Adrenal gland (tissue), 12 donors: ENCODE results near the gene ADSS1. TPM values are rescaled to one million over a fixed set of nuclear protein-coding genes. Genes with fewer than 3 reads are reported as not detected.

ENCODE experiments used
- DNase-seq, 7 donors: peaks; one replicate each; pipeline ENCODE4 v3.0.0-alpha.2; 2019 to 2020
- H3K27ac ChIP-seq, 5 donors: fragments of 200-600 bp; sonication (generic) in 4 of 5; 1 replicate in 3 of 5; 2 replicates in 2 of 5; pipeline versions ENCODE4 v1.5.1 to v1.8.0; 2016 to 2020; ENCODE audit warnings: mild to moderate bottlenecking in 1 of 5
- H3K27me3 ChIP-seq: fragments of 200-600 bp; 2 replicates; pipeline ENCODE4 v1.8.0; 2021
- H3K36me3 ChIP-seq, 2 donors: fragments of 200-600 bp; replicated peaks in 1 of 2; 1 replicate in 1 of 2; 2 replicates in 1 of 2; pipeline versions ENCODE4 v1.5.1 to v1.8.0; 2018 to 2022
- H3K4me1 ChIP-seq, 2 donors: fragments of 200-600 bp; replicated peaks in 1 of 2; 1 replicate in 1 of 2; 2 replicates in 1 of 2; pipeline versions ENCODE4 v1.5.1 to v1.8.0; 2018 to 2021
- H3K4me3 ChIP-seq, 4 donors: fragments of 200-600 bp; sonication (generic) in 3 of 4; one replicate each; pipeline ENCODE4 v1.5.1; 2016 to 2018
- H3K9me3 ChIP-seq, 3 donors: fragments of 200-600 bp; sonication (generic) in 1 of 3; replicated peaks in 1 of 3; 1 replicate in 2 of 3; 2 replicates in 1 of 3; pipeline versions ENCODE4 v1.5.1 to v1.8.0; 2016 to 2021
- CTCF ChIP-seq, 6 experiments: fragments of 450-650 bp in 4 of 6; fragments of 200-600 bp in 2 of 6; sonication (generic) in 1 of 6; IDR thresholded peaks; 1 replicate in 5 of 6; 2 replicates in 1 of 6; pipeline versions ENCODE4 v1.5.1 to v1.8.0; 2016 to 2021; ENCODE audit warnings: antibody characterized with exemption in 6 of 6, mild to moderate bottlenecking in 2 of 6, moderate library complexity in 1 of 6
- POLR2A ChIP-seq, 2 donors: fragments of 450-650 bp; IDR thresholded peaks; one replicate each; pipeline ENCODE4 v1.6.1; 2017; ENCODE audit warnings: antibody characterized with exemption in 2 of 2, mild to moderate bottlenecking in 2 of 2, moderate library complexity in 1 of 2
- WGBS, 4 donors: extraction: QIAGEN DNeasy Blood & Tissue Kit in 2 of 4; methylation state at CpG; one replicate each; pipeline versions ENCODE4 v1.1.5 to v1.1.7; 2013 to 2017; 5-methylcytosine and 5-hydroxymethylcytosine counted together
- intact Hi-C, 2 donors: fragments of 100-400 bp; cut with DNase I; formaldehyde crosslinking; loops; one replicate each; pipeline versions ENCODE4 v1.14.1 to v1.15.0; 2022 to 2023
- polyA plus RNA-seq, 3 donors: library from polyadenylated mRNA; stranded (reverse); fragments of 200-250 nt in 2 of 3; fragments of 350-450 nt in 1 of 3; fragmentation: Illumina TruSeq in 1 of 3; extraction: RNeasy Lipid Tissue Mini Kit (QIAGEN cat#74804) in 1 of 3; gene quantifications; one replicate each; pipeline ENCODE4 v1.2.3, GENCODE V29; 2013 to 2014
- total RNA-seq, 9 donors: library from RNA; depleted of rRNA in 4 of 9; stranded (reverse); fragments of >200 nt in 4 of 9; fragments of 120-200 nt in 1 of 9; fragmentation: NEBNext Ultra II Directional in 1 of 9; extraction: Animal tissue kit (Norgen Biotek cat#: 25700) in 1 of 9; gene quantifications; one replicate each; pipeline versions ENCODE4 v1.1.0 to v1.2.4, GENCODE V29; 2013 to 2023
- donor health status: healthy with polysubstance abuse.
- donor health status: Bipolar disorder and iron deficiency.
- donor health status: DM: yes; HTN: yes; CAD: no.
- donor health status: DM: no; HTN: no; CAD: no.
- donor health status: DM: no; HTN: no; CAD: no.
- donor health status: DM: yes; HTN: yes; CAD: no.

The ADSS1 gene
- total and polyA plus RNA-seq, 12 donors: 4.0 to 39.1 (median 16.9) TPM

GRCh38 chr14:104785708-104786080, 61.7 kb downstream of the ADSS1 start:
- peaks cover 0 to 11% of the 10 kb centered on the region in 2 donors for H3K36me3 ChIP-seq
- peaks cover 23 to 54% of the 10 kb centered on the region in 2 donors for H3K4me1 ChIP-seq
- no peak overlapping the region for H3K4me3 ChIP-seq
- H3K27me3 ChIP-seq: no peaks in the 10 kb centered on the region
- TF ChIP-seq CTCF (IDR thresholded peaks at IDR 0.05): no peak
- TF ChIP-seq POLR2A (IDR thresholded peaks at IDR 0.05): no peak
- peak overlapping the region in 2 of 5 donors; percentile 17 to 57 for H3K27ac ChIP-seq
- H3K9me3 ChIP-seq: no peaks in the 10 kb centered on the region
- WGBS, 4 donors: 79 to 95% (median 84%) methylated on average over 4 to 13 of the region's 13 CpGs
- no peak for DNase-seq
- intact Hi-C loops: no loop called here

GRCh38 chr14:104786091-104786586, 62.1 kb downstream of the ADSS1 start:
- peaks cover 23 to 59% of the 10 kb centered on the region in 2 donors for H3K4me1 ChIP-seq
- no peak overlapping the region for H3K4me3 ChIP-seq
- no peaks in the 10 kb centered on the region for H3K9me3 ChIP-seq
- H3K27ac ChIP-seq: peak overlapping the region in 2 of 5 donors; percentile 12 to 57
- intact Hi-C loops: no loop called here
- DNase-seq: no peak
- TF ChIP-seq POLR2A (IDR thresholded peaks at IDR 0.05) (no peak), CTCF (IDR thresholded peaks at IDR 0.05) (peak in 1 of 6 experiments; percentile 20)
- 38 to 76% (median 53%) methylated on average over 2 to 13 of the region's 14 CpGs for WGBS, 4 donors
- peaks cover 0 to 13% of the 10 kb centered on the region in 2 donors for H3K36me3 ChIP-seq
- H3K27me3 ChIP-seq: no peaks in the 10 kb centered on the region

GRCh38 chr14:104786726-104787675, 63.0 kb downstream of the ADSS1 start:
- Histone ChIP-seq H3K27me3 (no peaks in the 10 kb centered on the region), H3K36me3 (peaks cover 0 to 20% of the 10 kb centered on the region in 2 donors), H3K4me3 (no peak overlapping the region), H3K4me1 (peaks cover 29 to 66% of the 10 kb centered on the region in 2 donors), H3K27ac (peak overlapping the region in 3 of 5 donors; percentile 2 to 97 (median 92)), H3K9me3 (no peaks in the 10 kb centered on the region)
- TF ChIP-seq CTCF (IDR thresholded peaks at IDR 0.05): no peak
- no peak for TF ChIP-seq POLR2A (IDR thresholded peaks at IDR 0.05)
- DNase-seq: no peak
- intact Hi-C loops: no loop called here
- WGBS, 4 donors: 73 to 78% (median 76%) methylated on average over 16 to 30 of the region's 30 CpGs

GRCh38 chr14:104787736-104788135, 63.7 kb downstream of the ADSS1 start:
- Histone ChIP-seq H3K27me3 (no peaks in the 10 kb centered on the region), H3K36me3 (peaks cover 0 to 21% of the 10 kb centered on the region in 2 donors), H3K4me3 (no peak overlapping the region), H3K9me3 (no peaks in the 10 kb centered on the region), H3K27ac (peak overlapping the region in 3 of 5 donors; percentile 4 to 97 (median 92)), H3K4me1 (peaks cover 36 to 74% of the 10 kb centered on the region in 2 donors)
- intact Hi-C loops: no loop called here
- WGBS, 4 donors: 54 to 69% (median 64%) methylated on average over 4 to 7 of the region's 7 CpGs
- no peak for TF ChIP-seq POLR2A (IDR thresholded peaks at IDR 0.05)
- no peak for TF ChIP-seq CTCF (IDR thresholded peaks at IDR 0.05)
- DNase-seq: no peak
